Prostate gland (tissue), 2 donors: ENCODE measurements around the gene CYBA. TPM values are rescaled to one million over a fixed set of nuclear protein-coding genes. Genes with fewer than 3 reads are reported as not detected.

Experiments
- DNase-seq: peaks from one replicate; pipeline ENCODE4 v3.0.0-alpha.2; 2019; ENCODE audit warnings: low spot score
- H3K27ac ChIP-seq, 2 donors: fragments of 200-600 bp; sonication (generic); 2 replicates each; pipeline ENCODE4 v1.5.1; 2017 to 2019
- H3K27me3 ChIP-seq: fragments of 200-600 bp; sonication (generic); replicated peaks from 2 replicates; pipeline ENCODE4 v1.5.1; 2019; ENCODE audit not compliant: insufficient read depth
- H3K36me3 ChIP-seq, 2 donors: fragments of 200-600 bp; sonication (generic); 1 replicate in 1 of 2; 2 replicates in 1 of 2; pipeline versions ENCODE4 v1.5.1 to v1.8.1; 2017 to 2019
- H3K4me1 ChIP-seq: fragments of 200-600 bp; sonication (generic); replicated peaks from 2 replicates; pipeline ENCODE4 v1.5.1; 2019
- H3K4me3 ChIP-seq, 2 donors: fragments of 200-600 bp; sonication (generic); 2 replicates each; pipeline ENCODE4 v1.5.1; 2017 to 2019
- H3K9me3 ChIP-seq: fragments of 200-600 bp; sonication (generic); 2 replicates; pipeline ENCODE4 v1.5.1; 2017
- CTCF ChIP-seq, 4 experiments: fragments of 200-600 bp in 2 of 4; fragments of 450-650 bp in 2 of 4; sonication (generic) in 2 of 4; IDR thresholded peaks; 1 replicate in 3 of 4; 2 replicates in 1 of 4; pipeline ENCODE4 v1.5.1; 2016 to 2019; ENCODE audit warnings: antibody characterized with exemption in 4 of 4, mild to moderate bottlenecking in 2 of 4, moderate library complexity in 2 of 4
- POLR2A ChIP-seq: fragments of 450-650 bp; IDR thresholded peaks from one replicate; pipeline ENCODE4 v1.6.1; 2016; ENCODE audit warnings: antibody characterized with exemption, mild to moderate bottlenecking
- POLR2AphosphoS5 ChIP-seq: sonication (generic); formaldehyde crosslinking; IDR thresholded peaks from one replicate; pipeline ENCODE4 v1.6.1; 2017; ENCODE audit warnings: antibody characterized with exemption
- WGBS: methylation state at CpG from one replicate; pipeline ENCODE4 v1.1.5; 2018; 5-methylcytosine and 5-hydroxymethylcytosine counted together
- intact Hi-C: fragments of 100-400 bp; cut with DNase I; formaldehyde crosslinking; loops from one replicate; pipeline ENCODE4 v1.14.2; 2022
- total RNA-seq, 2 donors: library from RNA; depleted of rRNA; stranded (reverse); fragments of >200 nt; gene quantifications; one replicate each; pipeline ENCODE4 v1.1.0, GENCODE V29; 2016

The CYBA gene
- total RNA-seq, 2 donors from 2014 or later: 86.0 to 155 TPM

GRCh38 chr16:88658714-88659113 is 7.9 kb upstream of the CYBA start:
- intact Hi-C loops: no loop called here
- no peaks in the 10 kb centered on the region for H3K9me3 ChIP-seq
- DNase-seq: no peak
- TF ChIP-seq POLR2AphosphoS5: no peak
- TF ChIP-seq POLR2A: no peak
- TF ChIP-seq CTCF (IDR thresholded peaks at IDR 0.05): no peak
- H3K27ac ChIP-seq: no peak overlapping the region
- WGBS: 83% methylated on average over 15 of the region's 15 CpGs
- H3K4me1 ChIP-seq: no peaks in the 10 kb centered on the region
- H3K27me3 ChIP-seq: no peaks in the 10 kb centered on the region
- H3K4me3 ChIP-seq: no peak overlapping the region
- peaks cover 0 to 5% of the 10 kb centered on the region in 2 donors for H3K36me3 ChIP-seq

- TF ChIP-seq POLR2AphosphoS5: no peak
- TF ChIP-seq POLR2A: no peak
- no peak for TF ChIP-seq CTCF (IDR thresholded peaks at IDR 0.05)
- H3K27me3 ChIP-seq: no peaks in the 10 kb centered on the region
- H3K9me3 ChIP-seq: no peaks in the 10 kb centered on the region
- intact Hi-C loops: no loop called here
- WGBS: 94% methylated on average over 15 of the region's 19 CpGs
- H3K36me3 ChIP-seq: peaks cover 0 to 5% of the 10 kb centered on the region in 2 donors
- H3K4me1 ChIP-seq: no peaks in the 10 kb centered on the region
- H3K27ac ChIP-seq: no peak overlapping the region
- no peak overlapping the region for H3K4me3 ChIP-seq
- no peak for DNase-seq
Measured at GRCh38 chr16:88657371-88657770, 6.5 kb upstream of the CYBA start.

- peaks cover 0 to 5% of the 10 kb centered on the region in 2 donors for H3K36me3 ChIP-seq
Measured at GRCh38 chr16:88656291-88656980, 5.6 kb upstream of the CYBA start.

GRCh38 chr16:88655733-88656281 is 5.0 kb upstream of the CYBA start:
- intact Hi-C loops: no loop called here
- Histone ChIP-seq H3K9me3 (no peaks in the 10 kb centered on the region), H3K27ac (no peak overlapping the region), H3K4me3 (no peak overlapping the region), H3K4me1 (no peaks in the 10 kb centered on the region), H3K36me3 (peaks cover 0 to 5% of the 10 kb centered on the region in 2 donors), H3K27me3 (no peaks in the 10 kb centered on the region)
- DNase-seq: no peak
- WGBS: 91% methylated on average over 28 of the region's 29 CpGs
- TF ChIP-seq POLR2AphosphoS5 (no peak), POLR2A (no peak), CTCF (IDR thresholded peaks at IDR 0.05) (no peak)

More at GRCh38 chr16:88656291-88656980, 5.6 kb upstream of the CYBA start:
- H3K9me3 ChIP-seq: no peaks in the 10 kb centered on the region
- intact Hi-C loops: no loop called here
- no peak overlapping the region for H3K27ac ChIP-seq
- no peak overlapping the region for H3K4me3 ChIP-seq
- H3K27me3 ChIP-seq: no peaks in the 10 kb centered on the region
- TF ChIP-seq POLR2A (no peak), POLR2AphosphoS5 (no peak), CTCF (IDR thresholded peaks at IDR 0.05) (no peak)
- no peaks in the 10 kb centered on the region for H3K4me1 ChIP-seq
- WGBS: 85% methylated on average over 24 of the region's 25 CpGs
- DNase-seq: no peak
